Esophagus squamous epithelium (tissue), 4 donors: ENCODE results near the gene SMAD7.

Experiments
- CTCF ChIP-seq, 6 experiments: fragments of 450-650 bp in 4 of 6; fragments of 200-600 bp in 2 of 6; sonication (generic) in 2 of 6; IDR thresholded peaks; one replicate each; pipeline ENCODE4 v1.5.1; 2016 to 2019; ENCODE audit warnings: antibody characterized with exemption in 6 of 6, mild to moderate bottlenecking in 4 of 6, moderate library complexity in 4 of 6
- POLR2A ChIP-seq, 4 donors: fragments of 450-650 bp; IDR thresholded peaks; one replicate each; pipeline ENCODE4 v1.6.1; 2017; ENCODE audit warnings: antibody characterized with exemption in 4 of 4, mild to moderate bottlenecking in 4 of 4, moderate library complexity in 3 of 4

DNA sequence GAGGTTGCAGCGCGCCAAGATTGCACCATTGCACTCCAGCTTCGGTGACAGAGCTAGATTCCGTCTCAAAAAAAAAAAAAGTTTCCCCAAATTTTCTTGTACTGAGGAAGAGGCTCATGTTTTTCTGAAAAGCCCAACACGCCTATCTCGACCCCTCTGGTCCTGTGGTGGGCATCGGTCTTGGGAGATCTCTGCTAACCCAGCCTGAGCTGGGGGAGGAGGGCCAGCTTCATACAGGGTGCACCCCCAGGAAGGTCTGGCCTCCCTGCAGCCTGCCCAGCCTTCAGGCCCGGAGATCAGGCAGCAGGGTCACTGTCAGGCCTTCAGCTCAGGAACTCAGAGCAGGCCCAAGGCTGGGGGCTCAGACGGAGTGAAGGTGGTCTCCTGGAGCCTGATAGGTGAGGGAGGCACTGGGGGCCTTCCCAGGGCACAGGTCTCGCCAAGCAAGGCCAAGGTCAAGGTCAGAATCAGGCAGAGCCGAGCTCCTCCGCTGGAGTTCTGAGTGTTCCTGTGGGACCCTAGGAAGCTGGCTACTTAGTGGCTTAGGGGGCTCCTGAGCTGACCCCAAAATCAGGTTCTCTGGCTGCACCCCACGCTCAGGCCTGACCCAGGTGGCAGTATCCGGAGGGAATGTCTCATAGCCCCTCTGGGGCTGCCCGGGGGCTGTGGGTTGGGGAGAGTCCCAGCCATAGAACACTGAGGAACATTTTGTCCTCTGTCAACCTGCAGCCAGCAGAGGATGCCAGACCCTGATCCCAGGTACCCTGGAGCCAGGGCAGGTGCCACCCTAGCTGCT is 37.9 kb upstream of the SMAD7 start:
- TF ChIP-seq CTCF (IDR thresholded peaks at IDR 0.05) = no peak
- no peak for TF ChIP-seq POLR2A (IDR thresholded peaks at IDR 0.05)
